IPS DF 6.9 (cell line): ENCODE data around the gene HIVEP1.

ENCODE experiments used
- DNase-seq: peaks from one replicate; pipeline ENCODE4 v3.0.0-alpha.2; 2013; ENCODE audit warnings: low read depth, low spot score
- H3K27ac ChIP-seq: one replicate; pipeline ENCODE4 v1.5.1; 2013; ENCODE audit warnings: low read length, control low read depth
- H3K27me3 ChIP-seq: 2 replicates; pipeline ENCODE4 v1.6.1; 2013; ENCODE audit warnings: mild to moderate bottlenecking, low read length; ENCODE audit not compliant: control insufficient read depth, insufficient read depth
- H3K36me3 ChIP-seq: 2 replicates; pipeline ENCODE4 v1.6.1; 2013; ENCODE audit warnings: low read length; ENCODE audit not compliant: control insufficient read depth, insufficient read depth
- H3K4me1 ChIP-seq: 2 replicates; pipeline ENCODE4 v1.6.1; 2013; ENCODE audit warnings: low read length; ENCODE audit not compliant: control insufficient read depth, insufficient read depth
- H3K4me3 ChIP-seq: 2 replicates; pipeline ENCODE4 v1.5.1; 2013; ENCODE audit warnings: mild to moderate bottlenecking, low read length
- H3K9me3 ChIP-seq: 2 replicates; pipeline ENCODE4 v1.6.1; 2013; ENCODE audit warnings: low read length, inconsistent platforms; ENCODE audit not compliant: control insufficient read depth, insufficient read depth
- WGBS: extraction: QIAGEN DNeasy Blood & Tissue Kit; methylation state at CpG from one replicate; pipeline ENCODE4 v1.1.7; 2013; ENCODE audit warnings: mixed read lengths, missing lambda C conversion rate; ENCODE audit not compliant: insufficient read length, insufficient coverage; 5-methylcytosine and 5-hydroxymethylcytosine counted together

HIVEP1 gene

DNA sequence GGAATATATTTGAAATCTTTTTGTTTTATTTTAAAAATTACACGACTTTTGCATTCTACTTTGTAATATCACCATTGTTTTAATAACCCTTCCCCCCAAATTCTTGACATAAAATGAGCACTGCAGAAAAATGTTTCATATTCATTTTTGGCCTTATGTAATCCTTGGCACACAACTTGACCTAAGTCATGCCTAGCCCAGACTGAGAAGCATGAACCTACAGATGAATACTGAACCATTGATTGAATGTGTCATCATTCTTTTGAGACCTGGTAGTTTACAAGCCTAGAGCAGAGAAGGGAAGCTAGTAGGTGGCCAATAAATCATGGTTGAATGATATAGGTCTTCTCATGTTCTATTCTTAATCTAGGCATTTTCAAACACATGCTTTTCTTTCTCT is 188.6 kb downstream of the HIVEP1 start:
- DNase-seq = no peak
- Histone ChIP-seq H3K27me3 (no peaks in the 10 kb centered on the region), H3K4me1 (no peaks in the 10 kb centered on the region), H3K27ac (no peak overlapping the region), H3K36me3 (no peaks in the 10 kb centered on the region), H3K4me3 (no peak overlapping the region), H3K9me3 (no peaks in the 10 kb centered on the region)
- WGBS = no CpG with 5 or more reads among the region's 1 CpG

DNA sequence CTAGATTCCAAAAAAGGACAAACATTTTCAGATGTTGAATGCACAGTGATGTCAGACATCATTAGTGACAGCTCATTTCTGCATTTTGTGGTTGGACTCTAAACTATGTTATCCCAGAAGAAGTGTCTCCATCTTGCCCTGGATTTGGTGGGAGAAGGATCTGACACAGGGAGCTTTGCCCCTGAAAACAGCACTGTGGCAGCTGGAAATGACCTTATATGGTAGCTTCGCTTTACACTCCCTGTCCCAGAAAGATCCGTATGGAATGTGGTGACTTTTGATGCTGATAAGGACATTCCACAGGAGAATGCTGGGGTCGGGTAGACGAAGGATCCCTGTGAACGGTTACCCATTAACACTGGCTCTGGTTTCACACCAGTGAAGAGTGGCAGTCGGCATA is 190.9 kb downstream of the HIVEP1 start:
- WGBS = no CpG with 5 or more reads among the region's 6 CpGs
- H3K4me1 ChIP-seq = no peaks in the 10 kb centered on the region
- peak; percentile 50 for DNase-seq
- no peak overlapping the region for H3K4me3 ChIP-seq
- no peaks in the 10 kb centered on the region for H3K36me3 ChIP-seq
- no peaks in the 10 kb centered on the region for H3K9me3 ChIP-seq
- H3K27me3 ChIP-seq = no peaks in the 10 kb centered on the region
- no peak overlapping the region for H3K27ac ChIP-seq

DNA sequence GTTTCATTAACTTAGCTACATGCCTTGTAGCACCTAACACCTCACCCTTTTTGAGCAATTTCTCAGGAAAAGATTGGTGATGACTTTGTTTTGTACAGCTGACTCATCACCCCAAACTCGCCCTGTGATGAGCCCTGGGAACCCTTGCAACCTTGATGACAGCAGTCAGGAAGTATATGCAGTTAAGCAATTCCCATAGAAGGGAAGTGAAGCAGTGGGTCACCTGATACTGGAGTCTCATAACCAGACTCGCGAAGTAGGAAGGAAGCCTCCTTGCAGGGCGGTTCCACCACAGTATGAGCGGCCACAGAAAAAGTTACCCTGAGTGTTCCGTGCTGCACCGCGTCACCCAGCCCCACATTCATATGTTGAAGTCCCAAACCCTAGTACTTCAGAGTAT is 196.1 kb downstream of the HIVEP1 start:
- Histone ChIP-seq H3K27me3 (no peaks in the 10 kb centered on the region), H3K9me3 (no peaks in the 10 kb centered on the region), H3K36me3 (no peaks in the 10 kb centered on the region), H3K4me1 (no peaks in the 10 kb centered on the region), H3K27ac (no peak overlapping the region), H3K4me3 (no peak overlapping the region)
- no peak for DNase-seq
- no CpG with 5 or more reads among the region's 8 CpGs for WGBS

DNA sequence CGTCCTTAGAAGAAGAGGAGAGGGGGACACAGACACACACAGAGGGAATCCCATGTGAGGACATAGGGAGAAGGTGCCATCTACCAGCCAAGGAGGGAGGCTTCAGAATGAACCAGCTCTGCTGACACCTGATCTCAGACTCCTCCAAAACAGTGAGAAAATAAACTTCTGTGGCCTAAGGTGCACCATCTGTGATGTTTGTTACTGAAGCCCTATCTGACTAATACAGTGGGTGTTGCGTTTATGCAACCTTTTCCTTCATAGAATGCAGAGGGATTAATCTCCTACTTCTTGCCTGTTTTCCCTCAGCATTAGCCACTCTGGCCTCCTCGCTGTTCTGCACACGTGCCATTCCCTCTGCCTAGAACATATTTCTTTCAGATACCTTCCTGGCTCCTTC is 196.6 kb downstream of the HIVEP1 start:
- Histone ChIP-seq H3K4me3 (no peak overlapping the region), H3K27ac (no peak overlapping the region), H3K4me1 (no peaks in the 10 kb centered on the region), H3K9me3 (no peaks in the 10 kb centered on the region), H3K27me3 (no peaks in the 10 kb centered on the region), H3K36me3 (no peaks in the 10 kb centered on the region)
- WGBS = no CpG with 5 or more reads among the region's 4 CpGs
- no peak for DNase-seq
